PFSK-1 (cell line): ENCODE data around the gene COL1A2.

Experiments used
- FOXP2 ChIP-seq: optimal IDR thresholded peaks from 2 replicates; pipeline ENCODE3; 2011; ENCODE audit warnings: borderline replicate concordance, control low read depth, inconsistent platforms; ENCODE audit not compliant: insufficient read depth; ENCODE audit errors: extremely low read length, extremely low read depth
- POLR2AphosphoS5 ChIP-seq: IDR thresholded peaks from 2 replicates; pipeline ENCODE4 v1.6.1; 2012; ENCODE audit warnings: low read depth, mild to moderate bottlenecking, control low read depth, low read length, moderate library complexity
- REST ChIP-seq, 2 experiments: IDR thresholded peaks; 2 replicates each; pipeline versions ENCODE4 v1.6.1 to v1.8.0; 2011 to 2012; ENCODE audit warnings: low read depth in 2 of 2, low read length in 2 of 2, control low read depth in 1 of 2, inconsistent platforms in 1 of 2, mild to moderate bottlenecking in 1 of 2, moderate library complexity in 1 of 2; ENCODE audit not compliant: insufficient read depth in 1 of 2
- SIN3A ChIP-seq: IDR thresholded peaks from 2 replicates; pipeline ENCODE4 v1.6.1; 2012; ENCODE audit warnings: mild to moderate bottlenecking, low read length, moderate library complexity, borderline replicate concordance; ENCODE audit not compliant: insufficient read depth
- TAF1 ChIP-seq: IDR thresholded peaks from 2 replicates; pipeline ENCODE4 v1.6.1; 2012; ENCODE audit warnings: low read length, control low read depth, borderline replicate concordance; ENCODE audit not compliant: insufficient read depth

Gene COL1A2

GRCh38 chr7:94397722-94398121, 3.0 kb downstream of the COL1A2 start:
- TF ChIP-seq POLR2AphosphoS5 (no peak), REST (IDR thresholded peaks at IDR 0.05; ENCODE audit: insufficient read depth in 1 of 2, low read depth in 2 of 2, low read length in 2 of 2) (no peak), FOXP2 (no peak), TAF1 (no peak), SIN3A (no peak)

GRCh38 chr7:94398841-94399240, 4.1 kb downstream of the COL1A2 start:
- TF ChIP-seq SIN3A = no peak
- TF ChIP-seq TAF1 = no peak
- no peak for TF ChIP-seq REST (IDR thresholded peaks at IDR 0.05; ENCODE audit: insufficient read depth in 1 of 2, low read depth in 2 of 2, low read length in 2 of 2)
- TF ChIP-seq FOXP2 = no peak
- no peak for TF ChIP-seq POLR2AphosphoS5

GRCh38 chr7:94400022-94400421, 5.3 kb downstream of the COL1A2 start:
- TF ChIP-seq REST (IDR thresholded peaks at IDR 0.05; ENCODE audit: insufficient read depth in 1 of 2, low read depth in 2 of 2, low read length in 2 of 2) (no peak), POLR2AphosphoS5 (no peak)

GRCh38 chr7:94400643-94401427, 6.1 kb downstream of the COL1A2 start:
- TF ChIP-seq REST (IDR thresholded peaks at IDR 0.05; ENCODE audit: insufficient read depth in 1 of 2, low read depth in 2 of 2, low read length in 2 of 2) (no peak), SIN3A (no peak), POLR2AphosphoS5 (no peak), FOXP2 (no peak), TAF1 (no peak)

GRCh38 chr7:94401428-94401814, 6.7 kb downstream of the COL1A2 start:
- TF ChIP-seq FOXP2 (no peak), POLR2AphosphoS5 (no peak), TAF1 (no peak), SIN3A (no peak), REST (IDR thresholded peaks at IDR 0.05; ENCODE audit: insufficient read depth in 1 of 2, low read depth in 2 of 2, low read length in 2 of 2) (no peak)
